Caki2 (cell line): ENCODE measurements around the gene GMDS. TPM values are rescaled to one million over a fixed set of nuclear protein-coding genes. Genes with fewer than 3 reads are reported as not detected.
A peak's percentile ranks its signal among the peaks of the same experiment; 100 is the strongest.
"Not testable (repeated sequence)": the region's sequence is repeated elsewhere in the genome, so short reads cannot be mapped to it uniquely, and the experiment has no call there.

Experiments
- DNase-seq: peaks from one replicate; pipeline ENCODE4 v3.0.0-alpha.2; 2015; ENCODE audit warnings: low read depth
- in situ Hi-C: cut with HindIII; loops from 2 replicates; pipeline ENCODE4 v1.10.0; 2016; ENCODE audit warnings: low sequenced_read_pairs, low pct_unique_long_range_greater_than_20kb, mixed read lengths
- total RNA-seq: library from RNA; depleted of rRNA; stranded (reverse); fragments of >200 nt; shearing (Covaris generic); gene quantifications from 2 replicates; pipeline ENCODE4 v1.2.3, GENCODE V29; 2014; ENCODE audit warnings: low replicate concordance

The GMDS gene
- total RNA-seq, 1 experiment from 2014 or later, result 10.9 TPM

DNA sequence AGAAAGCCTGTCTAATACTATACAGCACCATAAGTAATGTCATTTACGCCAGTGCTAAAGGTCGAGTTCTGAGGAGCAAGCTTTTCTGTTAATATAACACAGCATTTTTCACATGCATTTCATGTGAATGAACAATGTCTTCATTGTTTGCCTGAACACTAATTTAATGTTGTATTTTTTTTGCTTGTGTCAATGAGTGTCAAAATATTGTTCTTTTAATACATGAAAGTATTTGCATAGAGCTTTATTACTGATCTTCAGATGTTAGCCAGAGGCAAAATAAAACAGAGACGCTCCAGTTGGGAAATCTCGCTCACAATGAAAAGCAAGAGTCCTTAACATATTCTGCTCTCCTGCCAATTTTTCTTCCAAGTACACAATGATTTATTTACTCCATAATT, 483.9 kb downstream of the GMDS start:
- in situ Hi-C loops, result no loop called here
- no peak for DNase-seq

DNA sequence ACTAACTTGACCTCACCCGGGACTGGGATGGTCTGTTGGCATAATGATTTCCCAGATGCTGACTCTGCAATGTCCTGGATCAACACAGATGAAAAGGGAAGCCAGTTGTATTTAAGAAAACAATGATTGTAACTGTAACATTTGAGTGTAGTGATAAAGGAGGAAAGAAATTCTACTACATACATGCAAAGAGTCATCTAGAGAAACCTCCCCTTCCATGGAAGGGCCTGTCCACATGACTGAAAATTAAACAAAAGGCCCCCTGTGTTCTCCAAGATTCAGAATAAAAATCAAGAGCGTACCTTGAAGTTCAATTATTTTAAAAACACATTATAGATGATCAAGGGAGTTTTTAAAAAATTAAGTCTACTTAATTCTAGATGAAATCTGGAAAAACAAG, 484.5 kb downstream of the GMDS start:
- in situ Hi-C loops, result no loop called here
- DNase-seq, result no peak

DNA sequence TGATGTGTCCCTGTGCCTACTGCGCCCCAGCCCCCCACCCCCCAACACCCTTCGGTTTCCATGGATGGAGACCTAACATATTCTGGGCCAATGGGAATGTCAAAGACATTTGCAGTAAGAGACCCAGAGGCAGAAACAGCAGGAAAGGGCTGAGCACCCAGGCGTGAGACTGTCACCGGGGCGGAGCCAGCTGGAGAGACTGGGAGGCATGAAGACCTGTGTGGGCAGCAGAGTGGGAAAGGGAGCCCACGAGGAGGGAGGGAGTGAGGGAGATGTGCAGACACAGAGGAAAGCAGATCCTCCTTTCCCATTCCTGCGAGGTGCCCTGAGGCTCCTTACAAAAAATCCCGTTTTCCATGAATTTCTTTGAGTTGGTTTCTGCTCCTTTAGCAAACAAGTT, 485.5 kb downstream of the GMDS start:
- in situ Hi-C loops, result no loop called here
- DNase-seq, result no peak

DNA sequence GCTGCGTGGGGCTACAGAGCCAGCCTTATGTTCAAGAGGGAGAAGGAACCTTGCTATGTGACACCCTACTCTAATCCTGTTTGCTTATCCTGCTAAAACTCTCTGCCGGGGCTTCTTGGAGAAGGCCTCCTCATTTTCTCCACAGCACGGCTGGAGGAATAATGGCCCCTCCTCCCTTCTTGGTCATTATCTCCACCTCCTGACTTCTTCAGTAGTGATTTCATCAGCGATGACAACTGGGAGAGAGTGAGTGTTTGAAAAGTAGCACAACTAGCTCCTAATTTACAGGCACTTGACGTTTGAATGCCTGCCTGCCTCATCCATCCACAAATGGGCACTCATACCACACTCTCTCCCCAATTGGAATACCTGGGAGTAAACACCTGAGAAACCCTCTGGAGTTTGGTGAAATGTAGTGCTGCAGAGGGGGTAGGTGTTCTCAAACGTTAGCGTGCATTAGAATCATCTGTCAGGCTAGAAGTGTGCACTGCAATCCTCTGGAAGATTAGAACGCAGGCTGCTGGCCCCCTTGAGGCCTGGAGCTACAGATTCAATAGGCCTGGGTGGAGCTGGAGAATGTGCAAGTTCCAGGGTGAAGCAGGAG, 487.2 kb downstream of the GMDS start:
- in situ Hi-C loops, result no loop called here
- DNase-seq, result no peak

DNA sequence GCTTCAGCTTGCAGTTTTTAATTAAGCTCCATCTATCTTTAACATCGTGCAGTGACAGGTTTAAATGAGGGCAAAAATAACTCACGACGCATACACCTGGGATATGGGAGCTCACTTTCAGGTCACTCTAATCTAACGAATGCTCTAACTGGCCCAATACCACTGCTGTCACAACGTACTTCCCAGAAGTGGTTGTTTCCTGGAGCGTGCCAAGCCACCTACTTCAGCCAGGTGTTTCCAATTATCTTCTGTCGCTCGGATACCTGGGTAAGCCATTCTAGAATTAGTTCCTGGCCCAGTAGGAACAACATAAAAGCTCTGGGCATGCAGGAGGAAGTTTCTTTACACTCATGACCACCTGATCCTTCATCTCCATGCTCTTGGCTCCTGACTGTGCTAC, 488.3 kb downstream of the GMDS start:
- in situ Hi-C loops, result no loop called here
- DNase-seq, result no peak

DNA sequence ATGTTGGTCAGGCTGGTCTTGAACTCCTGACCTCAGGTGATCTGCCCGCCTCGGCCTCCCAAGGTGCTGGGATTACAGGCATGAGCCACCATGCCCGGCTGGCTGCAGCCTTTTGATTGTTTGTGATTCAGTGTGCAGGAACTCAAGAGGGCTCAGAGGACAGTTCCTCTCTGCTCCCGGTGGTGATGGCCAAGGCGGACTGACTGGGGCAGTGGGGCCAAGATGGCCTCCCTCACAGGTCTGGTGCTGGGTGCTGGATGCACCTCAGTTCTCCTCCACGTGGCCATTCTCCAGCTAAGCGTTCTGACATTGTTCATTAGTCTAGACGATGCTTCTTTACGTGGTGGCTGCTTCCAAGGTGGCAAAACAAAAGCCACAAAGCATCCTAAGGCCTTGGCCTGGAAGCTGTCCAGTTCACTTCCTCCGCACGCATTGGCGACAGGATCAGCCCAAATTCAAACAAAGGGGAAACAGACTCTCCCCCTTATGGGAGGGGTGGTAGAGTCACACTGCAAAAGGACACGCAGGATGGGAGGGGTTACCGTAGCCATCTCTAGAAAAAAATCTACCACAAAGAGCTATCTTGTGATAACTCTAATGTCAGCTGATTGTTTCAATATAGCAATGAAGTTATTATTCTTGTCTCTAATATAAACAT, 488.8 kb downstream of the GMDS start:
- in situ Hi-C loops, result no loop called here
- no peak for DNase-seq

DNA sequence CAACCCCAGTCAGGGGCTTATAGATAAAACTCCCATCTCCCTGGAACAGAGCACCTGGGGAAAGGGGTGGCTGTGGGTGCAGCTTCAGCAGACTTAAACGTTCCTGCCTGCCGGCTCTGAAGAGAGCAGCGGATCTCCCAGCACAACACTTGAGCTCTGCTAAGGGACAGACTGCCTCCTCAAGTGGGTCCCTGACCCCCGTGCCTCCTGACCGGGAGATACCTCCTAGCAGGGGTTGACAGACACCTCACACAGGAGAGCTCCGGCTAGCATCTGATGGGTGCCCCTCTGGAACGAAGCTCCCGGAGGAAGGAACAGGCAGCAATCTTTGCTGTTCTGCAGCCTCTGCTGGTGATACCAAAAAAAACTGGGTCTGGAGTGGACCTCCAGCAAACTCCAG, 494.3 kb downstream of the GMDS start:
- in situ Hi-C loops, DNase-seq: not testable (repeated sequence)

DNA sequence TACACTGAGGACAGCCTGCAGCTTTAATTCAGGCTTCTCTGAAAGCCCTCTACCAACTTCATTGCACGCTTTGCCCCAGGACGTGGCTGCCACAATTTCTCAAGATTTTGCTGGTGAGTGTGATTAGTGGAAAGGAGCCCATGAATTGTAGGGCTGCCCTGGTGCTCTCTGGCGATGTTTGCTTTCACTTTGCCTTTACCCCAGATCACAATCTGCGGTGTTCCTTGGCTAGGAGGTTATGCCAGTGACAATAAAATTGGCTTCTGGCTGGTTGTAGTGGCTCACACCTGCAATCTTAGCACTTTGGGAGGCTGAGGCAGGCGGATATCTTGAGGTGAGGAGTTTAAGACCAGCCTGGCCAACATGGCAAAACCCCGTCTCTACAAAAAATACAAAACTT, 496.4 kb downstream of the GMDS start:
- in situ Hi-C loops, result no loop called here
- DNase-seq, result no peak

DNA sequence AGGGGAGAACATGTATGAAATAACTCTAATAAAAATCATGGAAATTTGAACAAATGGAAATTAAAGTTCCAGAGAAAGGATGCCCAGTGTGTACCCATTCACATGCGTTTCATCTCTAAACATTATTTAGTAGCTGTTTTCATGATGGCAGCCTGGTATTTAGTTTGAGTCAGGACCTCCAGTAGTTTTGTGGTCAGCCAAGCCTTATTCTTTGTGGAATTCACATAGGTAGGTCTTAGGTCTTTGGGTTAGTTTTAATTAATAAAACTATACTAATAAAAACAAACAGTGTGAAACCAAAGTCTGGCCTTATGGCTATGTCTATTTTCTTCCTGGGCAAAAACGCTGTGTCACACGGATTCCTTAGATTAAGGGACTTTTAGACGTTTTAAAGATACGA, 497.9 kb downstream of the GMDS start:
- DNase-seq, result peak; percentile 95
- in situ Hi-C loops, result no loop called here

DNA sequence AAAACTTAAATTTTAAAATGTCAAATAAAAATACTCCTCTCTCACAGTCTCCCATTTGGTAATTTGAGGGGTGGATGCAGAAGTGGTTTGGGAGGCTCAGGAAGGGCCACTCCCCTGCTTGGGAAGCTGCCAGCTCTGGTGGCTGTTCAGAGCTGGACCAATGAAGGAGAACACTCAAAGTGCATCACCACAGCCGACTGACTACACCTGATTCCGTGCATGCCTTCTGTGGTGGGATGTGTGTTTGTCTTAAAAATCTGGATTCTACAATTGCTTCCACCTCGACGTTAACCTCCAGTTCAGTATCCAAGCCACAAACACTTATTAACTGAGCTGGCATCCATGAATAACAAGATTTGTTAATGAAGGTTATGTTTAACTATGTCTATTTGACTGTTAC, 498.4 kb downstream of the GMDS start:
- DNase-seq, result peak; percentile 98
- in situ Hi-C loops, result no loop called here

DNA sequence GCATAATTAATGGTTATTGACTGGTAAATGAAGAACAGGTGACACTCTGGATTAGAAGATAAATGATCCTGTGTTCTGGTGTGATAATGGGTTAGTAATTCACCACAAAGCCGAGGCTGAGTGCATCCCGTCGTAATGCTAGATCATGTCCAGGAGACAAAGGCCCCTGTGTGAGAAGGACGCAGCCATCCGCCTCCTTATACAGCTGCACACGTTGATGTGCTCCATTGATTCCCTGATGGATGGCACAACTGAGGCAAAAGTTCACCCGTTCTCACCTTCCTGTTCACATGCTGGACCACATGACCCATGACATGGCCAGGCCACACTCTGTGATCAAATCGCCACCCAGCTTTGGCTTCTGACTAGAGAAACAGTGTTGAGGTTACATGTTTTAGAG, 499.6 kb downstream of the GMDS start:
- in situ Hi-C loops, result no loop called here

DNA sequence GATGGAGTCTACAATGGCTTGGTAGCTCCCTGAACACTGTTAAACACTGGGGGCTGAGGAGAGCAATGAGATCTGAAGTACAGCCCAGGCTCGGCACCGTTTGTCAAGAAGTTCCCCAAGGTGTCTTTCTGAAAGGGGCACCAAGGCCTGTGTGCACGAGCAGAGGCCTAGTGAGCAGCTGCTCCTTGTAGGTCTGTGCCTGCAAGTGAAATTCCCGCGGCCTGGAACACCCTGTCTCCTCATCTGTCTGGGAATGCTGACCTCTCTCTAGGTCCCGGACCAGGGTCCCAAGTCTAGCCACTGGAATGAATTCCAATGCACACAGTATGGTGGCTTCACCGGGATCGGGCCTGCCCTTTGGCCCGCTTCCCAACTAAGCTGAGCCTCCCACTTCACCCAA, 500.9 kb downstream of the GMDS start:
- in situ Hi-C loops, result no loop called here
- DNase-seq, result no peak

More for the DNA sequence above, 499.6 kb downstream of the GMDS start:
- peak; percentile 100 for DNase-seq

DNA sequence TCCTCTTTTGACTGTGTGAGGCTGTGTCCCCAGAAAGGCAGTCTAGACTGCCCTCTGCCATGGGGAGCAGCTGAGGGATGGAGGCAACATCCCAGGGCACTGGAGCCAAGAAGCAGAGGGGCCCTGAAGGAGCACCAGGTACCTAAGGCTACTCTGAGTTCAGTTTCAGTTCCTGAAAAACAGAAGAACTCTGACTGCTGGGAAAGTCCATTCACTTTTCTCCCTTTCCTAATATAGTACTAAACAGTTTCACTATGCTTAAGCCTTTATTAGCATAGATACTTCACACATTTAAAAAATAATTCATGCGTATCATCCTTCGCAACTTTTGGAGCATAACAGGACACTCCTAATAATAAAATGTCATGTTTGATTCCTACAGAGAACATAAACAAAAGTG, 505.7 kb downstream of the GMDS start:
- in situ Hi-C loops, result no loop called here
- no peak for DNase-seq

DNA sequence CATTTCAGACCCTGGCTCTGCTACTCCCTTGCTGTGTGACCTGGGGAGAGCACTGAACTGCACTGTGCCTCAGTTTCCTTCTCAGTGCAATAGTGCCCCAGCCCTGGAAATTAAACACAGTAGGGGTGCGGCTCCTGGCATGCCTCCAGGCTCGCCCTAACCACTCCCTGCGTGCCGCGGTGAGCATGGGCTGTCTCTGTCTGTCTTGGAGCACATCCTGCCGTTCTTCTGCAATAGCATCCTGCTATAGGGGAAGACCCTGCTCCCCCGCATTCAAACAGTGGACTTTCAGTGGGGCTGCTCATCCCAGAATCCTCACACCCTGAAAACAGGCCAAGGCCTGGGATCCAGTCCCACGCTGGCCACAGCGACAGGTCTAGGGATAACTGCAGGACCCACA, 506.2 kb downstream of the GMDS start:
- in situ Hi-C loops, result no loop called here

DNA sequence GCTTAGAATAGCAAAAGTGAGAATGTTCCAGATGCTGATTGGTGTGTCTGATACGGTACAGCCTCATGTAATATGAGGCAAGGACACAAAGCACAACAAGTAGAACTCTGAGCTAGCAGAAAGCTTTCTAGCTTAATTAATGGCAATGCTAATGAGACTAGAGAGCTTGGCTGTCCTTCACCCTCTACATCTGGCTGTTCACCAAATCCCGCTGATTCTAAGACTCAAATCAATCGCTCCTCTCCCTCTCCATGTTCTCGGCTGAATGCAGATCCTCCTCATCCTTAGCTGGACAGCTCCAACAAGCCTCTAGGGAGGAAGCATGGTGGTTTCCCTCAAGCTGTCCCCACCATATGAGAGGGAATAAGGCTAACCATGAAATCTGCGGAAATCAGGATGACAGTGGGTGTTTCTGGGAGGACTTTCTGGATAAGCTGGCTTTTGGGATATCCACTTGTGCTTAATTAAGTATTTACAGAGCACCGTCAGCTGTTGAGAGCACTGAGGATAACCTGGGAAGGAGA, 506.8 kb downstream of the GMDS start:
- in situ Hi-C loops, result no loop called here
- no peak for DNase-seq

More for the DNA sequence above, 506.2 kb downstream of the GMDS start:
- DNase-seq, result no peak

DNA sequence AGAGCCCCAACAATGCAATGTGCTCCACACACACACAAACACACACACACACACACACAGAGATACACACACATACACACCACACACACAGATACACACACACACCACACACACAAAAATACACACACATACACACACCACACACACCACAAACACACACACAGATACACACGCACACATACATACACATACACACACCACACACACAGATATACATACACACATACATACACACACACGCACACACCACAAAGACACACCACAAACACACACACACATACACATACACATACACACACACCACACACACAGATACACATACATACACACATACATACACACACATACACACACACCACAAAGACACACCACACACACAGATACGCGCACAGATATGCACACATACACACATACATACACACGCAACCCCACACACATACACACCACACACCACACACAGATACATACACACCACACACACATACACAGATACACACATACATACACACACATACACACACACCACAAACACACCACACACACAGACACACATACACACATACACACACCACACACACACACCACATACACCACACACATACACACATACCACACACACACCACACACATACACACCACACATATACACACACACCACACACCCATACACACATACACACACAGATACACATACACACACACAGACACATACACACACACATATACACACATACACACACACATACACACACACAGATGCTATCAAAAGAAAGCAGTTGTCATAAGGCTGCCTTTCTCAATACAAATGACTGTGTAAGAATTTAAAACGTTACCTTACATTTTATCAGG, 507.7 kb downstream of the GMDS start:
- in situ Hi-C loops, result no loop called here
- no peak for DNase-seq

DNA sequence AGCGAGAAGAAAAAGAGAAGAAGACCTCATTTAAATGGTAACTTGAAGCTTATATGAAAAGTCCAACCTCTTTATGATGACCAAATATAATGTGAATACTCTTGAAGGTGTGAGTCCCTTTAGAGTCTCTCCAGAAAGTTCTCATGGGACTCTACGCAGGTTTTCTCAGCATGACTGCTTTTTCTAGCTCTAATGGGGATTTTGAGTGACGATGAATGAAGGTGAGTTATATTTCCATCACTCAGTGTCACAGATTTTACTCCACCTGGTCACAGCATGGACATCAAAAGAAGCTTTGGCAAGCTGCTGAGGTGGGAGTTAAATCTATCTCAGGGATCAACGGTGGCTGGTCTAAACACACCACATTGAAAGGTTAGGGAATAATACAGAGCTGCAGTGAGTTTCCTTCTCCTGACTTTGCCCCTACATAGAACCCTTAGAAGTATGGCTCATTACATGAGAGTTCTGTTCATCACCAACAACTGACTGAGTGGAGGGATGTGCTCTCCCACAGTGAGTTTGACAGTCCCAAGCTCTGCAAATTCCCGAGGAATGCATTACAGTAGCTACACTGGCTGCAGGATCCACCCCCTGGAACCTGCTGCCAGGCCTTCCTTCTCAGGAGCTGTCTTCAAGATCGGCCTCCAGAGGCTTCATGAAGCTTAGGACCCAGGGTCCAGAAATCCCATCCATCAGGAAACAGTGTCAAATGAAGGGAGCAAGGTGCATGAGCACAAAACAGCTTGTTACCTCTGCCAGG, 508.9 kb downstream of the GMDS start:
- no peak for DNase-seq
- in situ Hi-C loops, result no loop called here

DNA sequence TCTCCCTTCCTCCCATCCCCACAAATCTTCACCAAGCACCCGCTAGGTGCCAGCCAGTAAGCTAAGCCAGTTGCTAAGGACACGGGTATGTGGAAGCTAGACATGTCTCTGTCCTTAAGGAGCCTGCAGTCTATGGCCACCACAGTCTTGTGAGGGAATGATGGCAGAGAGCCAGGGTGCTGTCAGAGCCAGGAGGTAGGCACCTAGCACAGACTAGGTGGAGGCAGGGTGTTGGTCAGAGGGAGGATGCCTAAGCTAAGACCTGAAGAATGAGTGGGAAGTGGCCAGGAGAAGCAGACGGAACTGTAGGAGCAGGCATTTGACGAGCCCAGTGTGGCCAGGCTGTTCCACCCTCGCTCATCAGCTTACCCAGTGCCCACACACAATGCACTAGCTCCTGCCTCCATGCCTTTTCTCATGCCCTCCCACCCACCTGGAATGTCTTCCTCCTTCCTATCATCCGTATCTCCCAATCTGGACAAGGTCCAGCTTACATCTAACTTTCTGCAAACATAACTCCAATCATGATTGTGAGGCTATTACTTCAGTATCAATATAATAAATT, 510.1 kb downstream of the GMDS start:
- no peak for DNase-seq
- in situ Hi-C loops, result no loop called here
